K562 (cell line): ENCODE results near the gene TMPRSS9. TPM values are rescaled to one million over a fixed set of nuclear protein-coding genes. Genes with fewer than 3 reads are reported as not detected.

Experiments used
- ATAC-seq: fragments of 200-7000 bp; cut with Tn5 transposase; 3 replicates; pipeline ENCODE4 v1.9.1; 2020; ENCODE audit warnings: moderate library complexity
- BruUV-seq: library from RNA; stranded (reverse); fragments of 400-500 nt; replicated peaks from 2 replicates; lab custom pipeline; 2021; lab: Mats Ljungman, UMichigan
- CTCF ChIA-PET: fragments of 300-600 bp; formaldehyde crosslinking; extraction: SDS; loops from one replicate; lab custom pipeline; 2021; ENCODE audit warnings: low intra/inter-chr PET ratio; lab: Yijun Ruan, JAX
- POLR2A ChIA-PET: fragments of 300-600, 350-650 bp; sonication (Branson Sonifier 250); formaldehyde crosslinking; extraction: SDS; loops from one replicate; lab custom pipeline; 2021; ENCODE audit warnings: antibody characterized with exemption, inconsistent platforms; lab: Yijun Ruan, JAX
- DNase-seq, 4 experiments: peaks; one replicate each; pipeline versions ENCODE4 v3.0.0 to v3.0.0-alpha.2; 2011 to 2018; ENCODE audit warnings: low spot score in 3 of 4, mixed read lengths in 3 of 4; ENCODE audit errors: extremely low read depth in 1 of 4
- FAIRE-seq: peaks from 2 replicates; lab custom pipeline; 2011; peaks lifted over from hg19 to GRCh38; lab: Jason Lieb, UNC
- H2AFZ ChIP-seq: 2 replicates; pipeline ENCODE4 v1.6.0; 2011; ENCODE audit warnings: low read depth, low read length, control low read depth, inconsistent platforms
- H3K27ac ChIP-seq: fragments of 200-600 bp; 3 replicates; pipeline ENCODE4 v1.8.0; 2011; ENCODE audit warnings: low read depth, mild to moderate bottlenecking, control low read depth, inconsistent platforms, low read length, moderate library complexity, mixed read lengths; ENCODE audit errors: extremely low read depth
- H3K27me3 ChIP-seq, 2 experiments: fragments of 300-600 bp in 1 of 2; 2 replicates in 1 of 2; 3 replicates in 1 of 2; pipeline versions ENCODE4 v1.6.0 to v1.8.0; 2011; ENCODE audit warnings: inconsistent platforms in 2 of 2, low read length in 2 of 2, mild to moderate bottlenecking in 1 of 2, mixed read lengths in 1 of 2, moderate library complexity in 1 of 2; ENCODE audit not compliant: control insufficient read depth in 2 of 2, insufficient read depth in 2 of 2
- H3K36me3 ChIP-seq: fragments of 300-600 bp; 3 replicates; pipeline ENCODE4 v1.8.0; 2011; ENCODE audit warnings: mild to moderate bottlenecking, low read length, inconsistent platforms; ENCODE audit not compliant: control insufficient read depth, insufficient read depth
- H3K4me1 ChIP-seq, 2 experiments: fragments of 200-600 bp in 1 of 2; replicated peaks in 1 of 2; 2 replicates in 1 of 2; 3 replicates in 1 of 2; pipeline versions ENCODE4 v1.5.1 to v1.8.0; 2011; ENCODE audit warnings: inconsistent platforms in 2 of 2, low read length in 2 of 2, mild to moderate bottlenecking in 1 of 2, mixed read lengths in 1 of 2, moderate library complexity in 1 of 2; ENCODE audit not compliant: control insufficient read depth in 2 of 2, insufficient read depth in 2 of 2
- H3K4me2 ChIP-seq: 2 replicates; pipeline ENCODE4 v1.6.1; 2011; ENCODE audit warnings: low read length, control low read depth, inconsistent platforms, mixed read lengths; ENCODE audit not compliant: insufficient read depth
- H3K4me3 ChIP-seq: fragments of 200-600 bp; sonication (generic), shearing (Covaris generic); 2 replicates; pipeline ENCODE4 v1.5.1; 2016; ENCODE audit warnings: control low read depth, inconsistent platforms
- H3K79me2 ChIP-seq: fragments of 200-600 bp; 3 replicates; pipeline ENCODE4 v1.8.0; 2011; ENCODE audit warnings: low read length, inconsistent platforms; ENCODE audit not compliant: control insufficient read depth, insufficient read depth
- H3K9ac ChIP-seq, 2 experiments: 2 replicates each; pipeline versions ENCODE4 v1.6.0 to v1.6.1; 2011; ENCODE audit warnings: low read depth in 2 of 2, low read length in 2 of 2, control low read depth in 1 of 2, inconsistent platforms in 1 of 2, mild to moderate bottlenecking in 1 of 2, mixed read lengths in 1 of 2; ENCODE audit not compliant: insufficient read depth in 1 of 2
- H3K9me1 ChIP-seq: one replicate; pipeline ENCODE4 v1.6.0; 2011; ENCODE audit warnings: inconsistent platforms, mild to moderate bottlenecking, low read length, moderate library complexity; ENCODE audit not compliant: control insufficient read depth, insufficient read depth
- H3K9me3 ChIP-seq: replicated peaks from 2 replicates; pipeline ENCODE4 v1.5.1; 2011; ENCODE audit warnings: low read depth, low read length, inconsistent platforms; ENCODE audit not compliant: control insufficient read depth, insufficient read depth
- H4K20me1 ChIP-seq: replicated peaks from 2 replicates; pipeline ENCODE4 v1.6.1; 2011; ENCODE audit warnings: low read length, inconsistent platforms, mixed read lengths; ENCODE audit not compliant: control insufficient read depth, insufficient read depth
- FOXM1 ChIP-seq, 2 experiments: fragments of 450-650 bp in 1 of 2; sonication (generic) in 1 of 2; formaldehyde crosslinking in 1 of 2; IDR thresholded peaks; 2 replicates each; pipeline versions ENCODE4 v1.6.1 to v1.9.0; 2017 to 2022; ENCODE audit warnings: low read depth in 2 of 2, mild to moderate bottlenecking in 2 of 2, missing genetic modification reagents in 1 of 2, moderate library complexity in 1 of 2
- POLR2G ChIP-seq: fragments of 200-400 bp; formaldehyde crosslinking; IDR thresholded peaks from 2 replicates; pipeline ENCODE4 v1.6.1; 2017; ENCODE audit warnings: low read depth, mild to moderate bottlenecking, antibody characterized with exemption, low read length, moderate library complexity
- ZC3H4 ChIP-seq: sonication (generic); formaldehyde crosslinking; IDR thresholded peaks from 2 replicates; pipeline ENCODE4 v1.9.0; 2021; ENCODE audit warnings: missing genetic modification reagents, borderline replicate concordance
- WGBS: fragments of 100-300 bp; shearing (Covaris generic); methylation state at CpG from one replicate; pipeline ENCODE4 v1.1.6; 2016; ENCODE audit warnings: low coverage, mixed read lengths; ENCODE audit not compliant: insufficient coverage; ENCODE audit errors: missing lambda C conversion rate; 5-methylcytosine and 5-hydroxymethylcytosine counted together
- in situ Hi-C: fragments of 300-500 bp; cut with MboI; formaldehyde crosslinking; loops from 4 replicates; pipeline ENCODE4 v1.15.0; 2018; ENCODE audit warnings: inconsistent platforms, mixed read lengths
- intact Hi-C: fragments of 100-400 bp; cut with micrococcal nuclease; formaldehyde crosslinking; loops from 2 replicates; pipeline ENCODE4 v1.14.2; 2022
- polyA plus RNA-seq, 8 experiments: library from polyadenylated mRNA; depleted of rRNA in 4 of 8; stranded (reverse) in 5 of 8; unstranded in 3 of 8; fragments of >200 nt; fragmentation: Nextera tagmentation in 2 of 8; fragmentation: Illumina TruSeq in 1 of 8; extraction: Ambion mirVana in 2 of 8; extraction: Trizol in 1 of 8; gene quantifications; 2 replicates each; pipeline versions ENCODE4 v1.2.1 to v1.2.3, GENCODE V29; 2011 to 2014; ENCODE audit warnings: inconsistent platforms in 1 of 8, missing spikeins in 1 of 8
- total RNA-seq, 7 experiments: library from RNA; depleted of rRNA in 6 of 7; stranded (reverse); fragments of >200 nt in 6 of 7; fragmentation: Illumina TruSeq in 2 of 7; extraction: Trizol in 2 of 7; gene quantifications; 2 replicates each; pipeline versions ENCODE4 v1.2.1 to v1.2.3, GENCODE V29; 2011 to 2021; ENCODE audit warnings: low replicate concordance in 1 of 7

Gene TMPRSS9
- total and polyA plus RNA-seq, 9 of the 15 experiments (the other 6 are each of a cell fraction or from before 2014, with no cell fraction given) = 0.01 to 0.03 TPM; not detected in 7

DNA sequence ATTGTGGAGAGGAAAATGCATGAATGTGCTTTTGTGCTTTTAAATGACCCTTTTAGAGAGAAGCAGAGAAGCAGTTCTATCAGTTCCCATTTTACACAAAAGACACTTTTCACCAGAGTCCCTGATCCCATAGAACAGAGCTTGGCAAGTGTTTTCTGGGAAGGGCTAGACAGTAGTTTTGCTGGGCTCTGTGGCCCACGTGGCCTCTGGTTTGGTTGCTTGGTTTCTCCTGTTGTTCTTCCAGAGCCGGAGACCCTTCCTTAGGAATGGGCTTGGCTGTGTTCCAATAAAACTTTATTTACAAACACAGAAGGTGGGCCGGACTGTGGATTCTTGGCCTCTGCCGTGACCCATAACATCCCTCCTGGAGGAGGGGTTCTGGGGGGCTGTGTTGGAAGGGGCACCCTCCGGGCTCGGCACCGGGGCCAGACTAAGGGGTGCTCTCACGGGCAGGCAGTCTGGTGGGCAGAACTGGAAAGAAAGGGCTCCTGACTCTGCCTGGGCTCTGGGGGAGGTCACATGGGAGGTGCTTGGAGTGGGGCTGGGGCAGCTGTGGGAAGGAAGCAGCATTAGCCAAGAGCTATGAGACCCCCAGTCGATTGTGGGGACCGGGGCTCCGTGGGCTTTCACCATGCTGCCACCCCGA is 28.3 kb upstream of the TMPRSS9 start (continued):
- TF ChIP-seq FOXM1 (IDR thresholded peaks at IDR 0.05; ENCODE audit: low read depth) (no peak), FOXM1 (CRISPR knock-in tag; IDR thresholded peaks at IDR 0.05; ENCODE audit: low read depth) (no peak)

GRCh38 chr19:2332341-2333026 is 27.6 kb upstream of the TMPRSS9 start:
- 96% methylated on average over 13 of the region's 17 CpGs for WGBS
- peak overlapping the region in 1 of 2 experiments; percentile 28; a peak in 2 of 4 replicates for H3K9ac ChIP-seq
- FAIRE-seq (no peak), ATAC-seq (no peak), DNase-seq (no peak)
- no peak overlapping the region for H3K27ac ChIP-seq
- H3K36me3 ChIP-seq = peaks cover 24% of the 10 kb centered on the region; the same call in 2 of the 3 replicates
- H2AFZ ChIP-seq = no peak overlapping the region
- H3K79me2 ChIP-seq = peaks cover 88% of the 10 kb centered on the region
- BruUV-seq = no TSS peak
- in situ Hi-C loops (no loop called here), intact Hi-C loops (no loop called here)
- POLR2A ChIA-PET = interaction anchor here (0.7 to 1.2 kb wide), 2 partner anchors 13 to 1258 kb away, joined by 3 read pairs; no protein-coding TSS in a partner anchor
- peaks cover 2% of the 10 kb centered on the region for H3K9me3 ChIP-seq
- H3K9me1 ChIP-seq = no peaks in the 10 kb centered on the region
- TF ChIP-seq ZC3H4 (CRISPR knock-in tag) = no peak
- TF ChIP-seq POLR2G = peak; percentile 44
- CTCF ChIA-PET = no interaction called here
- no peak overlapping the region for H3K4me2 ChIP-seq
- H4K20me1 ChIP-seq = no peaks in the 10 kb centered on the region
- peaks cover 26 to 71% of the 10 kb centered on the region in 2 experiments; a peak in 4 of 5 replicates for H3K4me1 ChIP-seq
- H3K4me3 ChIP-seq = no peak overlapping the region
- no peaks in the 10 kb centered on the region for H3K27me3 ChIP-seq
